ENCODE results near the gene SEL1L3.

SEL1L3 gene

GRCh38 chr4:25723409-25723808 lies 139.4 kb downstream of the SEL1L3 start:
- no peak for DNase-seq (ENCODE audit: low read depth)
- TF ChIP-seq, protein P1, sequence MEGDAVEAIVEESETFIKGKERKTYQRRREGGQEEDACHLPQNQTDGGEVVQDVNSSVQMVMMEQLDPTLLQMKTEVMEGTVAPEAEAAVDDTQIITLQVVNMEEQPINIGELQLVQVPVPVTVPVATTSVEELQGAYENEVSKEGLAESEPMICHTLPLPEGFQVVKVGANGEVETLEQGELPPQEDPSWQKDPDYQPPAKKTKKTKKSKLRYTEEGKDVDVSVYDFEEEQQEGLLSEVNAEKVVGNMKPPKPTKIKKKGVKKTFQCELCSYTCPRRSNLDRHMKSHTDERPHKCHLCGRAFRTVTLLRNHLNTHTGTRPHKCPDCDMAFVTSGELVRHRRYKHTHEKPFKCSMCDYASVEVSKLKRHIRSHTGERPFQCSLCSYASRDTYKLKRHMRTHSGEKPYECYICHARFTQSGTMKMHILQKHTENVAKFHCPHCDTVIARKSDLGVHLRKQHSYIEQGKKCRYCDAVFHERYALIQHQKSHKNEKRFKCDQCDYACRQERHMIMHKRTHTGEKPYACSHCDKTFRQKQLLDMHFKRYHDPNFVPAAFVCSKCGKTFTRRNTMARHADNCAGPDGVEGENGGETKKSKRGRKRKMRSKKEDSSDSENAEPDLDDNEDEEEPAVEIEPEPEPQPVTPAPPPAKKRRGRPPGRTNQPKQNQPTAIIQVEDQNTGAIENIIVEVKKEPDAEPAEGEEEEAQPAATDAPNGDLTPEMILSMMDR (IDR thresholded peaks at IDR 0.05; ENCODE audit: low read depth, low read length, missing control alignments), result no peak
- H3K4me3 ChIP-seq (ENCODE audit: low read depth, low read length), result no peak overlapping the region

DNA sequence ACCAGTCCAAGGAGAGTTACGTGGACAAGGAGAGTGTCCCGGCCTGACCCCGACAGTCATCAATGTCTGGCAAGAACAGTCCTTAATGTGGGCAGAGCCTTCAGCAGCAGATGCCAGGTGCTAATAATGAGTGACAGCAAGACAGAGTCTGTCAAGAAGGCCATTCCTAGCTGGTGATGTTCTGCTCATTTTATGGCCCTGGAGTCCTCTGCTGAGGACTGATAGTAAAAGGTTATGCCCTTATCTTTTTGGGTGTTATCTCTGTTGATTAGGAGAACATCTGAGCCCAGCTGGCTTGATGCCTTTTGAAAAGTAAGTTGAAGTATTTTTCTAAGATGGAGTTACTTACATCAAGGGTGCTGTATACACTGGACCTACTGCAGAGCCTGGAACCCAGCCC lies 139.8 kb downstream of the SEL1L3 start:
- TF ChIP-seq, protein P1 (IDR thresholded peaks at IDR 0.05; ENCODE audit: low read depth, low read length, missing control alignments), result no peak
- H3K4me3 ChIP-seq (ENCODE audit: low read depth, low read length), result no peak overlapping the region
- no peak for DNase-seq (ENCODE audit: low read depth)

- no peak for DNase-seq (ENCODE audit: low read depth)
- TF ChIP-seq, protein P1 (IDR thresholded peaks at IDR 0.05; ENCODE audit: low read depth, low read length, missing control alignments), result no peak
- H3K4me3 ChIP-seq (ENCODE audit: low read depth, low read length), result no peak overlapping the region
Measured at GRCh38 chr4:25713812-25714211, 149.0 kb downstream of the SEL1L3 start.

GRCh38 chr4:25712611-25713010 lies 150.2 kb downstream of the SEL1L3 start:
- DNase-seq (ENCODE audit: low read depth), result no peak
- TF ChIP-seq, protein P1 (IDR thresholded peaks at IDR 0.05; ENCODE audit: low read depth, low read length, missing control alignments), result no peak
- no peak overlapping the region for H3K4me3 ChIP-seq (ENCODE audit: low read depth, low read length)

- no peak overlapping the region for H3K4me3 ChIP-seq (ENCODE audit: low read depth, low read length)
- TF ChIP-seq, protein P1 (IDR thresholded peaks at IDR 0.05; ENCODE audit: low read depth, low read length, missing control alignments), result no peak
- no peak for DNase-seq (ENCODE audit: low read depth)
Measured at GRCh38 chr4:25710637-25711036, 152.2 kb downstream of the SEL1L3 start.

DNA sequence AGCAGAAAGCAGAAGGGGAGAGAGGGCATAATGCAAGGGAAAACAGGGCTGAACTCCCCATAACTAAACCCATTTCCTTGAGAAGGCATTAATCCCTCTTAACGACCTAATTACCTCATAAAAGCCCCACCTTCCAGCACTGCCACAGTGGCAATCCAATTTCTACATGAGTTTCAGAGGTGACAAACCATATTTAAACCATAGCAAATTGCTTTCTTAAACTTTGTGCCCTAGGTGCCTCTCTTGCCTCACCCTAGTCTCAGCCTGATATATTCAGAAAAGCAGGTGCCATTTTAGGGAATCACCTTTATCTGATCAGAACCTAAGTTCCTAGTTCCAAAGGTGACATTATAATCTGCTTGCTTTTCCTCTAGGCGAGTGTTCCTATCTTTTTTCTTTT lies 158.3 kb downstream of the SEL1L3 start:
- no peak overlapping the region for H3K4me3 ChIP-seq (ENCODE audit: low read depth, low read length)
- TF ChIP-seq, protein P1 (IDR thresholded peaks at IDR 0.05; ENCODE audit: low read depth, low read length, missing control alignments), result no peak
- no peak for DNase-seq (ENCODE audit: low read depth)

DNA sequence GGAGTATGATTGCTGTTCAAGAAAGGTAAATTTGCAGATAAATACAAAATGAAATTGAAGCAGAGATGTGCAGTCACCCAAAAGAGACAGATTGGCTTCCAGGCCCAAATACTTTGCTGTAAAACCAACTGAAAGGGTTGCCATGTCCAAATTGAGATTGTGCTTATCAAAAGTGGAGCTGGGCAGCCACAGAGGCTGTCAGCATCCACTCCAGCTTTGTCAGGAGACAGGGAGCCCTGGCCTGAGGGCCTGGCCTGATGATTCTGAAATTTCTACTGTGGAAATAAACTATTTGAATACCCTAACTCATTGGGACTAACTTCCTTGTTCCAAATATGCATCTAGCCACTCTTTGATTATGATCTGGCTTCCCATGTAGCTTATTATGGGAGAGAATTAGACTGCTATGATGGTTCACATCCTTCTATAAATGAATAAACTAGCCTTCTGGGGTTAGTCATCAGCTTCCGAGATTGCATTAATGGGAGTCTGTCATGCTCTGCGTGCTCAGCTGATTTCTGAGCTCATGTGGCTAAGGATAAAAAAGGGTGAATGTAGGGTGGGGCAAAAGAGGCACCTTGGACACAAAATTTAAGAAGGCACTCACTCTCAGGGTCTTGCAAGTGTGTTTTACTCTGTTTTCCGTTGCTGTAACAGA lies 158.9 kb downstream of the SEL1L3 start:
- TF ChIP-seq, protein P1 (IDR thresholded peaks at IDR 0.05; ENCODE audit: low read depth, low read length, missing control alignments), result no peak
- no peak for DNase-seq (ENCODE audit: low read depth)

More for the DNA sequence above, 158.9 kb downstream of the SEL1L3 start:
- no peak overlapping the region for H3K4me3 ChIP-seq (ENCODE audit: low read depth, low read length)

All from GM12864 (cell line).